ENCODE measurements around the gene POLR1A. TPM values are rescaled to one million over a fixed set of nuclear protein-coding genes. Genes with fewer than 3 reads are reported as not detected.

Gene POLR1A
- total RNA-seq, 1 experiment from 2014 or later: 62.6 TPM

GRCh38 chr2:86053166-86053565 is 52.5 kb downstream of the POLR1A start:
- H3K36me3 ChIP-seq (ENCODE audit: control insufficient read depth, insufficient read depth, low read length): peaks cover 22% of the 10 kb centered on the region
- no peaks in the 10 kb centered on the region for H3K9me3 ChIP-seq (ENCODE audit: control insufficient read depth, insufficient read depth, low read depth, low read length)
- no peaks in the 10 kb centered on the region for H3K27me3 ChIP-seq (ENCODE audit: control insufficient read depth, insufficient read depth, low read length)
- POLR2A ChIA-PET: no interaction called here
- CTCF ChIA-PET: no interaction called here
- TF ChIP-seq POLR2AphosphoS5 (IDR thresholded peaks at IDR 0.05; ENCODE audit: low read depth, low read length) (no peak), REST (IDR thresholded peaks at IDR 0.05; ENCODE audit: insufficient read depth in 1 of 2, low read depth in 2 of 2, low read length in 1 of 2) (no peak)
- no peaks in the 10 kb centered on the region for H3K4me1 ChIP-seq (ENCODE audit: control insufficient read depth, insufficient read depth, low read length)
- no TSS peak for BruUV-seq (replicated peaks)
- no peak overlapping the region for H3K4me3 ChIP-seq (ENCODE audit: low read depth in 2 of 2, low read length in 2 of 2)
- H3K27ac ChIP-seq (ENCODE audit: low read length): no peak overlapping the region
- DNase-seq (ENCODE audit: low read depth, low spot score) (no peak), ATAC-seq (no peak)
- intact Hi-C loops (cut with micrococcal nuclease; ENCODE audit: unreplicated experiment) (no loop called here), in situ Hi-C loops (cut with HindIII; ENCODE audit: low pct_unique_long_range_greater_than_20kb, low sequenced_read_pairs) (no loop called here)

- CTCF ChIA-PET: no interaction called here
- ATAC-seq: no peak
These were observed 53.0 kb downstream of the POLR1A start for GRCh38 chr2:86052676-86053075.

More at GRCh38 chr2:86052676-86053075, 53.0 kb downstream of the POLR1A start:
- DNase-seq (ENCODE audit: low read depth, low spot score): no peak
- H3K9me3 ChIP-seq (ENCODE audit: control insufficient read depth, insufficient read depth, low read depth, low read length): no peaks in the 10 kb centered on the region
- no TSS peak for BruUV-seq (replicated peaks)
- no peaks in the 10 kb centered on the region for H3K4me1 ChIP-seq (ENCODE audit: control insufficient read depth, insufficient read depth, low read length)
- H3K27me3 ChIP-seq (ENCODE audit: control insufficient read depth, insufficient read depth, low read length): no peaks in the 10 kb centered on the region
- TF ChIP-seq POLR2AphosphoS5 (IDR thresholded peaks at IDR 0.05; ENCODE audit: low read depth, low read length) (no peak), SIN3A (IDR thresholded peaks at IDR 0.05; ENCODE audit: borderline replicate concordance, insufficient read depth, low read depth, low read length) (no peak), CTCF (IDR thresholded peaks at IDR 0.05) (no peak), TCF7L2 (IDR thresholded peaks at IDR 0.05; ENCODE audit: low read depth, low read length) (no peak), REST (IDR thresholded peaks at IDR 0.05; ENCODE audit: insufficient read depth in 1 of 2, low read depth in 2 of 2, low read length in 1 of 2) (no peak)
- POLR2A ChIA-PET: no interaction called here
- in situ Hi-C loops (cut with HindIII; ENCODE audit: low pct_unique_long_range_greater_than_20kb, low sequenced_read_pairs): no loop called here
- H3K36me3 ChIP-seq (ENCODE audit: control insufficient read depth, insufficient read depth, low read length): peaks cover 22% of the 10 kb centered on the region
- no peak overlapping the region for H3K4me3 ChIP-seq (ENCODE audit: low read depth in 2 of 2, low read length in 2 of 2)
- intact Hi-C loops (cut with micrococcal nuclease; ENCODE audit: unreplicated experiment): no loop called here
- no peak overlapping the region for H3K27ac ChIP-seq (ENCODE audit: low read length)

Measured in Panc1 (cell line).